ENCODE results near the gene CDK14.

The CDK14 gene

GRCh38 chr7:90818341-90818740, 222.2 kb downstream of the CDK14 start:
- no peak for DNase-seq

GRCh38 chr7:90821961-90822620, 226.0 kb downstream of the CDK14 start:
- DNase-seq: no peak

- DNase-seq: no peak
Observed at GRCh38 chr7:90824386-90825307, 228.5 kb downstream of the CDK14 start.

GRCh38 chr7:90825779-90826178, 229.7 kb downstream of the CDK14 start:
- DNase-seq: no peak

GRCh38 chr7:90828601-90829000, 232.5 kb downstream of the CDK14 start:
- DNase-seq: no peak

GRCh38 chr7:90830308-90830707, 234.2 kb downstream of the CDK14 start:
- DNase-seq: no peak

GRCh38 chr7:90832726-90833125, 236.6 kb downstream of the CDK14 start:
- DNase-seq: no peak

- DNase-seq: no peak
Observed at GRCh38 chr7:90833443-90833842, 237.3 kb downstream of the CDK14 start.

GRCh38 chr7:90834771-90835170, 238.7 kb downstream of the CDK14 start:
- no peak for DNase-seq

- DNase-seq: no peak
Observed at GRCh38 chr7:90835861-90836260, 239.7 kb downstream of the CDK14 start.

- DNase-seq: no peak
Observed at GRCh38 chr7:90836937-90837336, 240.8 kb downstream of the CDK14 start.

- no peak for DNase-seq
Observed at GRCh38 chr7:90838799-90839198, 242.7 kb downstream of the CDK14 start.

GRCh38 chr7:90839316-90839715, 243.2 kb downstream of the CDK14 start:
- DNase-seq: no peak

GRCh38 chr7:90839727-90840291, 243.7 kb downstream of the CDK14 start:
- no peak for DNase-seq

- no peak for DNase-seq
Observed at GRCh38 chr7:90841759-90842429, 245.8 kb downstream of the CDK14 start.

- DNase-seq: no peak
Observed at GRCh38 chr7:90842430-90842788, 246.3 kb downstream of the CDK14 start.

GRCh38 chr7:90843472-90843871, 247.4 kb downstream of the CDK14 start:
- no peak for DNase-seq

- DNase-seq: no peak
Observed at GRCh38 chr7:90844421-90844820, 248.3 kb downstream of the CDK14 start.

GRCh38 chr7:90846192-90846591, 250.1 kb downstream of the CDK14 start:
- no peak for DNase-seq

GRCh38 chr7:90850066-90850465, 253.9 kb downstream of the CDK14 start:
- no peak for DNase-seq

GRCh38 chr7:90850471-90850870, 254.3 kb downstream of the CDK14 start:
- no peak for DNase-seq

- no peak for DNase-seq
Observed at GRCh38 chr7:90853205-90853604, 257.1 kb downstream of the CDK14 start.

GRCh38 chr7:90856351-90857070, 260.4 kb downstream of the CDK14 start:
- DNase-seq: no peak
